Fibroblast of villous mesenchyme (primary cell): ENCODE measurements around the gene CNOT6. TPM values are rescaled to one million over a fixed set of nuclear protein-coding genes. Genes with fewer than 3 reads are reported as not detected.

Source experiments
- DNase-seq: peaks from one replicate; pipeline ENCODE4 v3.0.0-alpha.2; 2010; ENCODE audit warnings: low read depth
- H3K4me3 ChIP-seq: 2 replicates; pipeline ENCODE4 v1.5.1; 2011; ENCODE audit warnings: low read depth, mild to moderate bottlenecking, low read length
- total RNA-seq: library from RNA; depleted of rRNA; stranded (reverse); fragments of >200 nt; gene quantifications from 2 replicates; pipeline ENCODE4 v1.2.3, GENCODE V29; 2012
- TF ChIP-seq, protein P1 (sequence below): IDR thresholded peaks from 2 replicates; pipeline ENCODE4 v1.5.1; 2012; ENCODE audit warnings: low read depth, mild to moderate bottlenecking, low read length; ENCODE audit not compliant: insufficient read depth

Gene CNOT6
- total RNA-seq, 1 donor, result 16.4 TPM

GRCh38 chr5:180575571-180575970, 81.4 kb downstream of the CNOT6 start:
- H3K4me3 ChIP-seq, result no peak overlapping the region
- TF ChIP-seq, protein P1, sequence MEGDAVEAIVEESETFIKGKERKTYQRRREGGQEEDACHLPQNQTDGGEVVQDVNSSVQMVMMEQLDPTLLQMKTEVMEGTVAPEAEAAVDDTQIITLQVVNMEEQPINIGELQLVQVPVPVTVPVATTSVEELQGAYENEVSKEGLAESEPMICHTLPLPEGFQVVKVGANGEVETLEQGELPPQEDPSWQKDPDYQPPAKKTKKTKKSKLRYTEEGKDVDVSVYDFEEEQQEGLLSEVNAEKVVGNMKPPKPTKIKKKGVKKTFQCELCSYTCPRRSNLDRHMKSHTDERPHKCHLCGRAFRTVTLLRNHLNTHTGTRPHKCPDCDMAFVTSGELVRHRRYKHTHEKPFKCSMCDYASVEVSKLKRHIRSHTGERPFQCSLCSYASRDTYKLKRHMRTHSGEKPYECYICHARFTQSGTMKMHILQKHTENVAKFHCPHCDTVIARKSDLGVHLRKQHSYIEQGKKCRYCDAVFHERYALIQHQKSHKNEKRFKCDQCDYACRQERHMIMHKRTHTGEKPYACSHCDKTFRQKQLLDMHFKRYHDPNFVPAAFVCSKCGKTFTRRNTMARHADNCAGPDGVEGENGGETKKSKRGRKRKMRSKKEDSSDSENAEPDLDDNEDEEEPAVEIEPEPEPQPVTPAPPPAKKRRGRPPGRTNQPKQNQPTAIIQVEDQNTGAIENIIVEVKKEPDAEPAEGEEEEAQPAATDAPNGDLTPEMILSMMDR, result no peak
- no peak for DNase-seq

DNA sequence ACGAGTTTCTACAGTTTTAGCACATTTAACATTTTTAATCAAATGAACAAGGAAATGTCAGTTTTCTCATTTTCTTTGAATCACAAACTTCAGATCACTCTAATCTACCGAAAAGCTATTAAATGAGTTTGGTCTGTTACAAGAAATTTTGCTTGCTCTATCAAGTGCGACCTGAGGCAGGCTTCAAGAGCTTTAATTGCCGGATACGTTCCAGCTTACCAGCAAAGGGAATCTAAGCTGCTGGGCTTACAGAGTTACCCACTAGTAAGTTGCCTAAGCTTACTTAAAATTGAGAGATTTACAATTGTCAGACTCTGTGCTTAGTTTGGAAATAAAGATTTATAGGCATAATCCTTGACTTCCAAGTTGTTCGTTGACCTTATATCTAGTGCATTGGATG, 86.5 kb downstream of the CNOT6 start:
- DNase-seq, result no peak
- TF ChIP-seq, protein P1, result no peak
- no peak overlapping the region for H3K4me3 ChIP-seq

DNA sequence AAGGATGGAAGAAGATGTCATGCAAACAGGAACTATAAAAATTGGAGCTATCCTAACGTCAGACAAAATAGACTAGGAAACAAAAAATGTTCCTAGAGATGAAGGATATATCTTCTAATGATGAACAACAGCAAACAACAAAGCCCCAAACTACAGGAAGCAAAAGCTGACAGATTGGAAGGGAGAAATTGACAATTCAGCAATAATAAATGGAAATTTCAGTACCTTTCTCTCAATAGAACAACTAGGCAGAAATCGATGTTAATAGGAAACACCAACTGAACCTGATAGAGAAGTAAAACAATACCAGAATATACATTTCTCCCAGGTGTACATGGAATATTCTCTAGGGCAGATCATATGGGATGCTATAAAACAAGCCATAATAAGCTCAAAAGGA, 89.6 kb downstream of the CNOT6 start:
- no peak overlapping the region for H3K4me3 ChIP-seq
- TF ChIP-seq, protein P1, result no peak
- DNase-seq, result no peak

GRCh38 chr5:180586204-180586603, 92.0 kb downstream of the CNOT6 start:
- TF ChIP-seq, protein P1, result no peak
- no peak overlapping the region for H3K4me3 ChIP-seq
- no peak for DNase-seq

GRCh38 chr5:180586870-180587269, 92.7 kb downstream of the CNOT6 start:
- no peak for DNase-seq
- TF ChIP-seq, protein P1, result no peak

DNA sequence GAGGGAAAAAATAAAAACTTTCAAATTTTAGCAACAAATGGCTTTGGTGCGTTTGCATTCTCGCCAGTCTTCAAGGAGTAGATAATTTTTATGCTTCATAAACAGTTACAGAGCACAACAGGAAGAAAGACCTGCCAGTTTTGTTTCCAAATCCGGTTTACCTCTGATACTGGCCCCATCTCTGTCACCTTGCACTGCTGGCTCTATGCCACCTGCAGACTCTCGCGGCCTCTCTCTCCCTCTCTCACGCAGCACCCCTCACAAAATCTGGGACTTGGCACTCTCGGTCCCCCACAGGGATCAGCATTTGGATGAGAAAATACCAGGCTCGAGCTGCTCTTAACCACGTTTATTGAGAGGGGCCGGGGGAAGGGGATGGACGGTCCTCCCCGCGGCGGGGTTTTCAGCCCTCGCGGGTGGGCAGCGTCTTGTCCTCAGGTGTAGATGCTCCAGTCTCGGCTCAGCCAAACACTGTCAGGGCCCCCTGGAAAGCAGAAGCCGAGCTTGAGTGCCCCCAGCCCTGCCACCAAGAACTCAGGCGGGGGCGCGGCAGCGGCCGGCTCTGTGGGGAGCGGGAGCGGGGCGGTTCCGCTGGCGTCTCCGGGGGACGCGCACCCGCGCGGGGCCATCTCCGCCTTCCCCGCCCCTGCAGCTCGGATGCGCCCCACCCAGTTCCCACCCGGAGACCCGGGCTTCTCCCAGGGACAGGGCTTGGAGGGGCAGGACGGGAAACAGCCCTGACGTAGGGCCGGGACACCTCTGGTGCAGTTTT, 95.8 kb downstream of the CNOT6 start:
- TF ChIP-seq, protein P1, result no peak
- DNase-seq, result no peak
- no peak overlapping the region for H3K4me3 ChIP-seq

More at GRCh38 chr5:180586870-180587269, 92.7 kb downstream of the CNOT6 start:
- H3K4me3 ChIP-seq, result no peak overlapping the region
